Measurements from ENCODE around the gene TMEM212. TPM values are rescaled to one million over a fixed set of nuclear protein-coding genes. Genes with fewer than 3 reads are reported as not detected.

The TMEM212 gene
- total and polyA plus RNA-seq, 2 donors (not counting 1 experiment from before 2014, with no cell fraction given) = not detected

- no CpG with 5 or more reads among the region's 3 CpGs for WGBS (ENCODE audit: insufficient coverage)
- no peak overlapping the region for H2AFZ ChIP-seq (ENCODE audit: insufficient read depth, low read depth, low read length, poor library complexity, severe bottlenecking)
- H3K9me3 ChIP-seq (ENCODE audit: control extremely low read depth in 1 of 3, control insufficient read depth in 2 of 3, insufficient read depth in 1 of 3, low read length in 2 of 3) = no peaks in the 10 kb centered on the region
- no peak overlapping the region for H3K27ac ChIP-seq (ENCODE audit: low read length in 2 of 2)
- H3K4me3 Mint-ChIP-seq = no peak overlapping the region
- H3K27ac Mint-ChIP-seq = no peak overlapping the region
- H3K27me3 ChIP-seq (replicated peaks in 1 of 4; ENCODE audit: control extremely low read depth in 1 of 4, control insufficient read depth in 3 of 4, insufficient read depth in 4 of 4, low read length in 3 of 4) = no peaks in the 10 kb centered on the region
- no peaks in the 10 kb centered on the region for H3K4me1 ChIP-seq (ENCODE audit: control insufficient read depth in 2 of 2, insufficient read depth in 2 of 2, low read length in 2 of 2)
- ATAC-seq (ENCODE audit: low read depth) = no peak
- H3K4me3 ChIP-seq (ENCODE audit: control extremely low read depth in 1 of 5, extremely low read depth in 1 of 5, insufficient read depth in 1 of 5, low read depth in 2 of 5, low read length in 4 of 5) = no peak overlapping the region
- no peaks in the 10 kb centered on the region for H4K20me1 ChIP-seq (ENCODE audit: control insufficient read depth, insufficient read depth, low read length, poor library complexity, severe bottlenecking)
- no peaks in the 10 kb centered on the region for H3K79me2 ChIP-seq (ENCODE audit: control insufficient read depth, insufficient read depth, low read length)
- intact Hi-C loops (cut with micrococcal nuclease) = no loop called here
- ChIA-PET POLR2A (no interaction called here), CTCF (no interaction called here)
- DNase-seq = no peak
- no peaks in the 10 kb centered on the region for H3K36me3 ChIP-seq (replicated peaks in 1 of 2; ENCODE audit: control extremely low read depth in 1 of 2, control insufficient read depth in 1 of 2, extremely low read depth in 1 of 2, insufficient read depth in 2 of 2, low read length in 1 of 2)
- no peaks in the 10 kb centered on the region for H3K27me3 Mint-ChIP-seq
- no peak overlapping the region for H3K4me2 ChIP-seq (replicated peaks; ENCODE audit: low read depth, low read length, poor library complexity, severe bottlenecking)
- H3K9ac ChIP-seq (ENCODE audit: low read length) = no peak overlapping the region
- H3K9me3 Mint-ChIP-seq (ENCODE audit: insufficient read depth) = no peaks in the 10 kb centered on the region
- no peak for TF ChIP-seq CTCF (IDR thresholded peaks at IDR 0.05)
- TF ChIP-seq EZH2 (IDR thresholded peaks at IDR 0.05; ENCODE audit: borderline replicate concordance, insufficient read depth, low read depth, low read length, poor library complexity, severe bottlenecking) = no peak
- no peaks in the 10 kb centered on the region for H3K4me1 Mint-ChIP-seq
These were observed 40.2 kb downstream of the TMEM212 start for GRCh38 chr3:171883257-171883892.

- Histone ChIP-seq H3K79me2 (ENCODE audit: control insufficient read depth, insufficient read depth, low read length) (no peaks in the 10 kb centered on the region), H3K9ac (ENCODE audit: low read length) (no peak overlapping the region), H3K27me3 (replicated peaks in 1 of 4; ENCODE audit: control extremely low read depth in 1 of 4, control insufficient read depth in 3 of 4, insufficient read depth in 4 of 4, low read length in 3 of 4) (no peaks in the 10 kb centered on the region), H3K9me3 (ENCODE audit: control extremely low read depth in 1 of 3, control insufficient read depth in 2 of 3, insufficient read depth in 1 of 3, low read length in 2 of 3) (no peaks in the 10 kb centered on the region), H4K20me1 (ENCODE audit: control insufficient read depth, insufficient read depth, low read length, poor library complexity, severe bottlenecking) (no peaks in the 10 kb centered on the region), H3K27ac (ENCODE audit: low read length in 2 of 2) (no peak overlapping the region), H3K36me3 (replicated peaks in 1 of 2; ENCODE audit: control extremely low read depth in 1 of 2, control insufficient read depth in 1 of 2, extremely low read depth in 1 of 2, insufficient read depth in 2 of 2, low read length in 1 of 2) (no peaks in the 10 kb centered on the region), H3K4me2 (replicated peaks; ENCODE audit: low read depth, low read length, poor library complexity, severe bottlenecking) (no peak overlapping the region), H2AFZ (ENCODE audit: insufficient read depth, low read depth, low read length, poor library complexity, severe bottlenecking) (no peak overlapping the region), H3K4me1 (ENCODE audit: control insufficient read depth in 2 of 2, insufficient read depth in 2 of 2, low read length in 2 of 2) (no peaks in the 10 kb centered on the region), H3K4me3 (ENCODE audit: control extremely low read depth in 1 of 5, extremely low read depth in 1 of 5, insufficient read depth in 1 of 5, low read depth in 2 of 5, low read length in 4 of 5) (no peak overlapping the region)
- Mint-ChIP-seq H3K27me3 (no peaks in the 10 kb centered on the region), H3K27ac (no peak overlapping the region), H3K4me3 (no peak overlapping the region), H3K9me3 (ENCODE audit: insufficient read depth) (no peaks in the 10 kb centered on the region), H3K4me1 (no peaks in the 10 kb centered on the region)
- ChIA-PET CTCF (no interaction called here), POLR2A (no interaction called here)
- DNase-seq (no peak), ATAC-seq (ENCODE audit: low read depth) (no peak)
- 83% methylated on average over 2 of the region's 6 CpGs for WGBS (ENCODE audit: insufficient coverage)
- intact Hi-C loops (cut with micrococcal nuclease) = no loop called here
- TF ChIP-seq CTCF (IDR thresholded peaks at IDR 0.05) = no peak
- no peak for TF ChIP-seq EZH2 (IDR thresholded peaks at IDR 0.05; ENCODE audit: borderline replicate concordance, insufficient read depth, low read depth, low read length, poor library complexity, severe bottlenecking)
These were observed 40.7 kb downstream of the TMEM212 start for GRCh38 chr3:171883893-171884279.
